COLO668 (cell line): ENCODE measurements around the gene BABAM2.
"Not testable (repeated sequence)": the region's sequence is repeated elsewhere in the genome, so short reads cannot be mapped to it uniquely, and the experiment has no call there.

Experiments
- DNase-seq: peaks from one replicate; lab custom pipeline; 2025; ENCODE audit not compliant: unreplicated experiment; lab: John Stamatoyannopoulos, UW

Gene BABAM2

DNA sequence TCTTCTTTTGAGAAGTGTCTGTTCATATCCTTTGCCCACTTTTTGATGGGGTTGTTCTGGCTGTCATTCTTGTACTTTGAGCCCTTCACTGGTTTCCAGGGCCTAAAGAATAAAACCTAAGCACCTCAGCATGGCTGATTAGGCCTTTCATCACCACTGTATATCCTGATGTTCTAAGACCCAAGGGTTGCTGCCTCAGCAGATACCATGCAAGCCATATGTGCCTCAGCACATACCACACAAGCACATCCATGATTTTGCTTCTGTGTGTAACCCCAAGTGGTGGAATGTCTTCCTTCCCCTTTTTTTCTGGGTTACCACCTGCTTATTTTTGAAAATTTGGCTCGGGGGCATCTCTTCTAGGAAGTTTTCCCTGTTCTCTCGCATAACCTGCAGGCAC lies 11.7 kb upstream of the BABAM2 start:
- DNase-seq: no peak

DNA sequence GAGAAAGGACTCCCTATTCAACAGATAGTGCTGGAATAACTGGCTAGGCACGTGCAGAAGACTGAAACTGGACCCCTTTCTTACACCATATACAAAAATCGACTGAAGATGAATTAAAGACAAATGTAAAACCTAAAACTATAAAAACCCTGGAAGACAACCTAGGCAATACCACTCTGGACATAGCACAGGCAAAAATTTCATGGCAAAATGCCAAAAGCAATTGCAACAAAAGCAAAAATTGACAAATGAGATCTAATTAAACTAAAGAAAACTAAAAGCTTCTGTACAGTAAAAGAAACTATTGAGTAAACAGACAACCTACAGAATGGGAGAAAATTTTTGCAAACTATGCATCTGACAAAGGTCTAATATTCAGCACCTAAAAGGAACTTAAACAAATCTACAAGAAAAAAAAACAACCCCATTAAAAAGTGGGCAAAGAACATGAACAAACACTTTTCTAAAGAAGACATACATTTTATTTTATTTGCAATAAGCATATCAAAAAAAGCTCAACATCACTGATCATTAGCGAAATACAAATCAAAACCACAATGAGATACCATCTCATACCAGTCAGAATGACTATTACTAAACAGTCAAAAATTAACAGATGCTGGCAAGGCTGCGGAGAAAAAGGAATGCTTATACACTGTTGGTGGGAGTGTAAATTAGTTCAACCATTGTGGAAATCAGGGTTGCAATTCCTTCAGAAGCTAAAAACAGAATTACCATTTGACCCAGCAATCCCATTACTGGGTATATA lies 8.5 kb upstream of the BABAM2 start:
- not testable (repeated sequence) for DNase-seq

DNA sequence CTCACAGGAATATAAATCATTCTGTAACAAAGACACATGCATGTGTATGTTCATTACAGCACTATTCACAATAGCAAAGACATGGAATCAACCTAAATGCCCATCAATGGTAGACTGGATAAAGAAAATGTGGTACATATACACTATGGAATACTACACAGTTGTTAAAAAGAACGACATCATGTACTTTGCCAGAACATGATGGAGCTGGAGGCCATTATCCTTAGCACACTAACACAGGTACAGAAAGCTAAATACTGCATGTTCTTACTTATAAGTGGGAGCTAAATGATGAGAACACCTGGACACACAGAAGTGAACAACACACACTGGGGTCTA lies 8.0 kb upstream of the BABAM2 start:
- not testable (repeated sequence) for DNase-seq

DNA sequence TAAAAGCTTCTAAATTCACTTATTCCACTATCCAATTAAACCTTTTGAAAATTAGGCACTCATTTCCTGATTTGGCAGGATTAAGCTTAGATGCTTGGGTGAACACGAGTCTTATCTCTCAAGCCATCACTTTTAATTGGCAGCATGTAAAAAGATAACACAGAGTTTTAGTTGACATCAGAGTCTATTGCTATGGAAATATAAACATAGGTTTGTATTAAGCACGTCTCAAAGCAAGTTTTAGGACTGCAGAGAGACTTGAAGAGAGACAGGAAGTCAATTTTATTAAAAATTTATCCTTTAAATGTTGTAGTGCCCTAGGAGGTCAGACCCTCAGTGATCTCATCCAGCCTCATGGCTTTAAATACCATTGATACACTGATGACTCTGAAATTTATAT lies 5.9 kb upstream of the BABAM2 start:
- DNase-seq: no peak

DNA sequence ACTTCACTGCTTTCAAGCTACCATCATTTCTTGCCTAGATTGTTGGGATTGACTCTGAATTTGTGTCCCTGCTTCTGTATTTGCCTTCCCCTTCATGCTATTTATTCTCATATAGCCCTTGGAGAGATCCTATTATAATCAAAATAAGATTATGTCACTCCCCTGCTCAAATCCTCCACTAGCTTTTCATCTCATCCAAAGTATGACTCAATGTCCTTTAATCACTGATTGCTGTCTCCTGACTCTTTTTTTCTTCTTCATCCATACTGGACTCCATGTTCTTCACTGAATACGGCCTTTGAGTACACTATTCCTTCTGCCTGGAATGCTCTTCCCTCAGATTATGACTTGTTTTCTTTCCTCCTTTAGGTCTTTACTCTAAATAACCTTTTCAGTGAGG lies 5.3 kb upstream of the BABAM2 start:
- DNase-seq: no peak

DNA sequence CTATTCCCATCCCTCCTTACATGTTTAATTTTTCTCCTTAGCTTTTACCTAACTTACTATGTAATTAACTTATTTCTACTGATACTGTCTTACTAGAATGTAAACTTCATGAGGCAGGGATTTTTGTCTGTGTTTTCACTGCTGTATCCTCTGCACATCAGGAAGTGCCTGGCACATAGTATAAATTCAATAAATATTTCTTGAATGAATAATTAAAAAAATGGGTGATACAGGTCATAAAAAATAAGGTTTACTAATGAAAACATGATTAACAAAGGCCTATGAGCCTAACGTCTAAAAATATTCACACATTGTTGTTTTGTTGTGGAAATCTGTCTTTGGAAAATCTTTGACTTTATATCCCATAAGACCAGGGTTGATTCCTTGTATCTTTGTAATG lies 4.9 kb upstream of the BABAM2 start:
- DNase-seq: no peak

DNA sequence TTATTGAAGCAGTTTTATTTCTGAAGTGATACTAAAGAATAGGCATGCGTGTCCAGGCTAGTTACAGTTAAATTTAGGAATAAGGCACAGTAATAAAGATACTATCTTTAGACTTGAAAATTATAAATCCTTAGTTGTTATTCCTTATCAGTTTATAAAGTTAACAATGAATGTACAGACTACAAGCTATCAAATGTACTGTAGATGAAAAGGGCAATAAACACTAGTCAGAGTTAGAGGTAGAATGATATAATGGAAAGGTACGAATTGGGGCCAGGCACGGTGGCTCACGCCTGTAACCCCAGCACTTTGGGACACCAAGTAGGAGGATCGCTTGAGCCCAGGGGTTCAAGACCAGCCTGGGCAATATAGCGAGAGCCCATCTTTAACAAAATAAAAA lies 4.2 kb upstream of the BABAM2 start:
- no peak for DNase-seq

DNA sequence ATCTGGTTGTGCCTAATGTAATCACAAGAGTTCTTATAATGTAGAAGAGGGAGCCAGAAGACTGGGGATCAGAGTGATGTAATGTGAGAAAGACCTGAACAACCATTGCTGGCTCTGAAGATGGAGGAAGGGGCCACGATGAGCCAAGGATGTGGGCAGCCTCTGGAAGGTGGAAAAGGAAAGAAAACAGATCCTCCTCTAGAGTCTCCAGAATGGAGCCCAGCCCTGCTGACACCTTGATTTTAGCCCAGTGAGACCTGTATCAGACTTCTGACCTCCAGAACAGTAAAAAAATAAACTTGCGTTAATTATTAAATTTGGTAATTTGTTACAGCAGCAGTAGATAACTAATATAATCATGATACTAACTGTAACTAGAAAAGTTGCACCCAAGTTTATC lies 3.4 kb upstream of the BABAM2 start:
- no peak for DNase-seq

DNA sequence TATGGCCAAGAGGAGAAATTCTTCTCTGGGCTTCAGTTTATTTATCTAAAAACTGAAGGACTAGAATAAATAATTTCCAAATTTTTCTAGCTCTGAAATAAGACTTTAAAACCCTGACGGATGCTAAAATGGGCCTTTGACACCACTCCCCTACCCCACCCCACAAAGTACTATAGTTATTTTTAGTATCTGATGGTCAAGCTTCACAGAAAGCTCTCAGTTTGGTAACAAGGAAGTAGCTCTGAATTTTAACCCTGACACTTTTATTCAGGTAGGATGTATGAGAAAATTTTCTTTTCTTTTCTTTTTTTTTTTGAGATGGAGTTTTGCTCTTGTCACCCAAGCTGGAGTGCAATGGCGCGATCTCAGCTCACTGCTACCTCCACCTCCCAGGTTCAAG lies 2.7 kb upstream of the BABAM2 start:
- no peak for DNase-seq

DNA sequence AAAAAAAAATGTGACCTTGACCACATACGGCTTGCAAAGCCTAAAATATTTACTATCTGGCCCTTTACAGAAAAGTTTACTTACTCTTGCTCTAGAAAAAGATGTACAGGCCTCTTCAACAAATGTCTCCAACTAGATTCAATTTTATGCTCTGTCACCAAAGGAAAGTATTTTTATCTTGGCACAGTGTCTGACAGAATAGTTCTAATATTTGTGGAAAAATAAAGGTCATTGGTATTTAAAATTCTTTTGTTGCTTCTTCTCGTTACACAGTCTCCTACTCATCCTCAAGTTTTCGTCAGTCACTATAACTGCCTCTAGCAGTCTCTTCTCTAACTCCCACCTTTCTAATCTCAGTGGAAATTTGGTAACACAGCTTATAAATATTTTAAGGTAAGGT lies 1.7 kb upstream of the BABAM2 start:
- DNase-seq: no peak

DNA sequence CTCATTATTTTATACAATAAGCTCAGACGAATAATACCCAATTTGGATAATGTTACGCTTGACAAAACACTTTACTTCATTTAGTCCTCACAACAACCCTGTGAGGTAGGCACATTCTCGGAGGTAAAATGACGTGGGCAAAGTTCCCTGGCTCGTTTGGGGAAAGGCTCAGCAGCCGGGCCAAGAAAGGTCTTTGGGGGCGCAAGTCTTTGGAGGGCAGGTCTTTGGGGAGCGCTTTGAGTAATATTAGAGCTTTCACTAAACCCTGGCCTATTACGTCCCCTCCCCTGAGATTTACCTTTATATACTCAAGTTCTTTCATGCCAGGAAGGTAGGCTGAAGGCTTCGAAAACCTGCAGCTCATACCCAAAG lies 769 bp upstream of the BABAM2 start:
- no peak for DNase-seq

DNA sequence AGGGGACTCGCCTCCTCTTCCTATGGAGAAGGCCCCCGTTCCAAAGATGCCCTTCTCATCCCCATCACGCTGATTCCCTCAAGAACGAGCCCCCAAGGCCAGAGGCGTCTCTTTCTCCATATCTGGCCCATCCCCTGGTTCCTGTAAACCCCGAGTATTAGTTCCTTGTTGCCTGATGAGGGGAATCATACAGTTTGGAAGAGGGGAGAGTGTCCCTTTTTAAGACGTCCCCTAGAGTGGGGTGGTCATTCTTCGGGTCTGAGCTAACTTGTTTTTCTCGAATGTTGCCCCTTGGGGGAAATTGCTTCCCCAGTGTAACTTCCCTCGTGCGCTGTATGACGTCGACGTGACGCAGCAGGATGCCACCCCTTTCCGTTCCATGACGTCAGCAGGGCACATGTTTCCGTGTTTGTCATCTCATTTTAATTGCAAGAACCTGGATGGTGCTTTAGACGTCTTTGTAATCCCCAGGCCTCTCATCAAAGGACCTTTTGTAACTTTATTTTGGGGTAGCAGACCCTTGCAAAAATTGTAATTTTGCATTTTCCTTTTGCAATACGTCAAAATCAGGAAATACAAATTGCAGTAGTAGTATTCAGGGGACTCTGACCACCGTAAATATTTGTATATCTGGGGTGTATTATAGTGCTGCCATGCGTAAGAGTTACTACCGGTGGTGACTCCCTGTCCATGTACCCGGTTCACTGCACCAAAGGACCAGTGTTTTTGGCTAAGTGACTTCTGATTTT lies 569 bp downstream of the BABAM2 start:
- DNase-seq: peak; percentile 85

DNA sequence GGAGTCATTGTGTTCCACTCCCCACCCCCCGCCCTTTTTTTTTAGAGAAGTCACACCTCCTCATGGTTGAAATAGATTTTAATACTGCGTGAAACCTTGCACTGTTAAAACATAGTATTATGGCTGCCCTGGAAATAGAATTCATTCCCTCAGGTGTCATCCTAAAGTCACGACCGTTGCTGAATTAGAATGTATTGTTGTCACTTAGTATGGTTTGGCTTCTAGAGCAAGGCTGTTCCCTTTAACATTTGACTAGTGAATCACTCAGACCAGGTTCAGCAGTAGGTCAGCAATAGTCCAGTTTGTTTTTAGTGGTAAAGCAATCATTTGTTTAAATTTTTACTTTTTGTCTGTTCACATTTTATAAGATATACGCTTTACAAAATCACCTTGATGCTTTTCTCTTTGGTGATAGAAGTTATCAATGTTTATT lies 1.2 kb downstream of the BABAM2 start:
- no peak for DNase-seq

DNA sequence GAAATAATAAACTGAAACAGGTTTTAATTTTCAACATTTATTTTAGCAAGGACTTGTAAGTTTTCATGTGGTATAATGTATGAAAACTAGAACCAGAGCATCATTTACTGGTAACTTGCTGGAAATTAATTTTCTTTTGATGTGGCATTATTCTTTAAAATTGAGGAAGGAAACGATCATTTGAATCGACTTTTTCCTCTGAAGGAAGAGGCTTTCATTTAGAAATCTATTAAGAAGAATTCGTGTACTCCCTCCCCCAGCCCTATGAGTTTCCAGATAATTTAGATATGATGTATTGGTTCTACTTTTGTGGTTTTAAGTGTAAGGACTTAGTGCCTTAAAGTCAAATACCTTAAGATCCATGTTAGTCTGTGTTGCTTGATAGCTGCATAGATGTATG lies 2.5 kb downstream of the BABAM2 start:
- DNase-seq: no peak

DNA sequence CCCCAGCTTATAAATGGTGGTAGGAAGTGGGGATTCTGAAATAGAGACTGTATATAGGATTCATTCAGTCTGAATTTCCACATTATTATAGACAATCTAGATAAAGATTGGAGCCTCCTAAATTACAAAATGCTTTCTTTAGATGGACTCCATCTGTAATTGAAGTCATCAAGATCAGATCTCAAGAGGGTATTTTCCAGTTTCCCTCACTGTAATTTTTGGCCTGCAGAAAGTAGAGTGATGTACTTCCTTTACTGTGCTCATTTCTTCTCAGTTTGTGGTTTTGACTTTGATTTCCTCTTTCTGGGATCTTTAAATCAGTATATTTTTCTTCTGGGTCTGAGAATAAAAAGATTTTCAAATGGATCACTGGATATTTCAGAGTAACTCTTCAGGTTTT lies 7.2 kb downstream of the BABAM2 start:
- DNase-seq: no peak

DNA sequence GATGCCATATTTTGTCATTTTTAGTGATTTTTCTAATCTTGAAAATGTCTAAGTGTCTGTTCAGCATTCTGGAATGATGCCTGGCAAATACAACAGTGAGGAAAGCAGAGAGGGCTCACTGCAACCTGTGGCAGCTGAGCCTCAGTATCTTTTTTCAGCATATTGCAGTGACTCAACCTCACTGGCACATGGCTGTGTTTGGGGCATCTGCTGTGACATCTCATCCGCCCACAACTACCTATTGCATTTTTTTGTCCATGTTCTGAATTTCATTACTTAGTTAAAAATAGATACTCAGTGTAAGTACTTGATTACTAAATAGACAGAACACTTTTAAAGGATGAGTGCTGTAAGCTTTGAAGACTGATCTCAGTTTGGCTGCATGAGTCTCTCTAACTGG lies 10.7 kb downstream of the BABAM2 start:
- no peak for DNase-seq

DNA sequence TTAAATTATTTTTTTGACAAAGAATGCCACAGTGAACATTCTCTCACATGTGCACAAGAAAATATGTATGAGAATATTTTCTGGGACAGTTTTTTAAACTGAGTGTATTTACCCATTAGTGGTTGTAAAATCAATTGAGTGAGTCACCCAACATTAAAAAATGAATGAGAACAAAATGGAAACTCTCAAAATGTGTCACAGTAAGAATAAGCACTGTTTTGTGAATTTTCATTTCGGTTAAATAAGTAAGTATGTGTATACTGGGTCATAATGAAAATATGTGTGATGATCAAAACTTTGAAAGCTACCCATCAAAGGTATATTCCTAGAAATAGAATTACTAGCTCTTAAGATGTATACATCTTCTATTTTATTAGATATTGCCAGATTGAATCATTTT lies 11.6 kb downstream of the BABAM2 start:
- no peak for DNase-seq

DNA sequence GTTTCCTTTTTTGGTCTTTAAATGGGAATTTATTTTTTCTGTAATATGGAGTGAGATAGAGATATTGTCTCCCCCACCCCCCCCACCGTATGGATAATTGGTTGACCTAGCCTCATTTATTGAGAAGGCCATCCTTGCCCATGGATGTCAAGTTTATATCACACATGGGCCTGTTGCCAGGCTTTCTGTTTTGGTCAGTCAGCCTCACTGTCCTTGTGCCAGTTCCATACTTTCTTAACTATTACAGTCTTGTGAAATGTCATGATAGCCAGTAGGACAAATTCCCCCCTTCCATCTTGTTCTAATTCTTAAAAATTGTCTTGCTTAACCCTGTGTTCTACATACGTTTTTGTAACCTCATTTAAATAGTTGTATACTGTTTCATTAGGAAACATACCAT lies 12.5 kb downstream of the BABAM2 start:
- no peak for DNase-seq

DNA sequence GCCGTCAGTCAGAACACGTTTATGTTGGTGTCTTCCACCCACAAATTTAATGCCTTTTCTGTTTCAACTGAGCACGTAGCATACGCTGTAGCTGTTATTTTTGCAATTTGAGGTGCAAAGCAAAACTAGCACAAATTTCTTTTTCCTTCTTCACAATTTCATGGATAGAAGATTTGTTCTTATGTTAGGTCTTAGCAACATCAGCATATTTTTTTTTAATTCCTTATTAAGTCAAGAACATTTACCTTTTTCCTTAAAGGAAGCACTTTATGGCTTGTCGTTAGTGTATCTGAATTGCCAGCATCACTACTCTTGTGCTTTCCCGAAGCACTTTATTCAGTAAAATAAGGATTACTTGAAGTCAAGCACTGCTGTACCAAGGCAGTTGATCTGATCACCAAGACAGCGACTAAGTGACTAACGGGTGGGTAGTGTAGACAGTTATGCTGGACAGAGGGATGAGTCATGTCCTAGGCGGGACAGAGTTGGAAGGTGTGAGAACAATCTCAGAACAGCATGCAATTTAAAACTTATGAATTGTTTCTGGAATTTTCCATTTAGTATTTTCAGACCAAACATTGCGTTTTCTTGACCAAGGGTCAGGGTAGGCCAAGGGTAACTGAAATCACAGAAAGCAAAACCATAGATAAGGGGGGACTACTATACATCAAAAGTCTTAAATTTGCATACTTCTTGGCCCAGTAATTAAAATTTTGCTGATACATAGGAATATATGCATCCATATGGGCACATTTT lies 13.3 kb downstream of the BABAM2 start:
- no peak for DNase-seq

DNA sequence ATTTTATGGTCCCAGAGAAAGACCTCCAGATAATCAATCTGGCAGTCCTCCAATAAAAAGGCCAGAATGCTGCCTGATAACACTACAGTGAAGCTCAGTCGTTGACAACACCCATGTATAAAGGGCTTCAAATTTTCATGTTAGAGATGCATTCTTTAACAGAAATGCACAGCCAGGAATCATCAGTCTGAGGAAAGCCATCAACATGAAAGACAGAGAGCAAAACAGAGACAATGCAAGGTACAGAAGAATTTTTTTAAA lies 13.8 kb downstream of the BABAM2 start:
- DNase-seq: no peak

DNA sequence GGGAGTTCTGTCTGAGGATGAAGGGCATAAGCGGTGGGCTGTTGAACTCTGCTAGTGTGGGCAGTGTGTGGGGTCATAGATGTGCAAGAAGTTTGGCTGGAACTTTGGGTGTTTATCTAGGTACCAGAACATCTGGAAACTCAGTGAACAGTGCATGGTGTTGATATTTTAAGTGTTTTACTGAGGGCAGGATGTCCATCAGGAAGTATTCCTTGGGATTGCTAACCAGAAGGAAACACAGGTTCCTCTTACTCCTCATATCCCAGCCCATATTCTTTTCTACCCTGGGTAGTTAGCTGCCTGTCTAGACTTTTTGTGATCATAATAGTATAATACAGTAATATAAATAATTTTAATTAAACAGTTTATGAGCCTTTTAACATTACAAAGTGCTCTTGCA lies 15.5 kb downstream of the BABAM2 start:
- no peak for DNase-seq

DNA sequence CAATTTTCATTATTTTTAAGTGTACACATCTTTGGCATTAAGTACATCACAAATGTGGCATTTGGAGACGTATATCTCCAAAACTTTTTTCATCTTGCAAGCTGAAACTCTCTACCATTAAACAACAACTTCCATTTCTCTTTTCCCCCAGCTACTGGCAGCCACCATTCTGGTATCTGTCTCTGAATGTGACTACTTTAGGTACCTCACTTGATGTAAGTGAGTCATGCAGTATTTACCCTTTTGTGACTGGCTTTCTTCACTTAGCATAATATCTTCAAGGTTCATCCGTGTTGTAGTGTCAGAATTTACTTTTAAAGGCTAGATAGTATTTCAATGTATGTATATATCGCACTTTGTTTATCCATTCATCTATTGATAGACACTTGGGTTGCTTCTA lies 17.0 kb downstream of the BABAM2 start:
- DNase-seq: no peak
